ENCODE data around the gene CASK.

CASK gene

DNA sequence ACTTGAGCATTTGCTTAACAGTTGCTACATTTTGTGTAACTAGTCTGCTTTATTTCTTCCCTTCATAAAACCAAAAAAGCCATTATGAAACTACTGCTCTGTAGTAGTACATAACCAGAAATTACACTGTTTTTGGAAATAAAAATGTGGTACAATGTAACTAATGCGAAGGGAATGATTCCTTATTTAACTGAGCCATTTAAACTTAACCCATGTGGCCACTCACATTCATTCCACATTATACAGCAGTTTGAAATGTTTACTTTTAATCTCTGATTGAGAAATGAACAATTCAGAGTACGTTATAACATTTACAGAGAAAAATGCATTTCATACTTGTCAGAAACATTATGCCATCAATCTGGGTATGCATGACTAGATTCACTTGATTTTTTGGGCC, 382.0 kb downstream of the CASK start:
- TF ChIP-seq OSR1 (CRISPR knock-in tag; IDR thresholded peaks at IDR 0.05) (no peak), ESRRG (CRISPR knock-in tag; IDR thresholded peaks at IDR 0.05) (no peak)
- TF ChIP-seq, protein P1, sequence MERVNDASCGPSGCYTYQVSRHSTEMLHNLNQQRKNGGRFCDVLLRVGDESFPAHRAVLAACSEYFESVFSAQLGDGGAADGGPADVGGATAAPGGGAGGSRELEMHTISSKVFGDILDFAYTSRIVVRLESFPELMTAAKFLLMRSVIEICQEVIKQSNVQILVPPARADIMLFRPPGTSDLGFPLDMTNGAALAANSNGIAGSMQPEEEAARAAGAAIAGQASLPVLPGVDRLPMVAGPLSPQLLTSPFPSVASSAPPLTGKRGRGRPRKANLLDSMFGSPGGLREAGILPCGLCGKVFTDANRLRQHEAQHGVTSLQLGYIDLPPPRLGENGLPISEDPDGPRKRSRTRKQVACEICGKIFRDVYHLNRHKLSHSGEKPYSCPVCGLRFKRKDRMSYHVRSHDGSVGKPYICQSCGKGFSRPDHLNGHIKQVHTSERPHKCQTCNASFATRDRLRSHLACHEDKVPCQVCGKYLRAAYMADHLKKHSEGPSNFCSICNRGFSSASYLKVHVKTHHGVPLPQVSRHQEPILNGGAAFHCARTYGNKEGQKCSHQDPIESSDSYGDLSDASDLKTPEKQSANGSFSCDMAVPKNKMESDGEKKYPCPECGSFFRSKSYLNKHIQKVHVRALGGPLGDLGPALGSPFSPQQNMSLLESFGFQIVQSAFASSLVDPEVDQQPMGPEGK (CRISPR knock-in tag; IDR thresholded peaks at IDR 0.05; ENCODE audit: borderline replicate concordance) = no peak

DNA sequence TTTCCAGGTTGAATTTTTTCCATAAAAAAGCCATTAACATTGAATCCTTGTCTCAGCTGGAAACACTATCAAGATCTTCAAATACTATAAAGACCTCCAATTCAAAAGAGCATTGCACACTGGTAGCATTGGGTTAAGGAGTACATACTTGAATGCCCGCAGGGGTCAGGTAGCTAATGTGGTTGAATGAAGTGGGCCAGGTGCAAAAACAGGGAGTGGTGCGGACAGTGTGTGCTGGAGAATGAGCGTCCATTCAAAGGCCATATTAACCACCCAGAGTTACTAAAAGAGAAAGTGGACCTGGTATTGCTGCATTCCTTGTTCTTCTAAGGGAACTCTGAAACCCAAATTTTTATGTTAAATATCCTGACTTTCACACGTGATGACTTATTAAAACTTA, 384.6 kb downstream of the CASK start:
- ATAC-seq = no peak
- TF ChIP-seq, protein P2, sequence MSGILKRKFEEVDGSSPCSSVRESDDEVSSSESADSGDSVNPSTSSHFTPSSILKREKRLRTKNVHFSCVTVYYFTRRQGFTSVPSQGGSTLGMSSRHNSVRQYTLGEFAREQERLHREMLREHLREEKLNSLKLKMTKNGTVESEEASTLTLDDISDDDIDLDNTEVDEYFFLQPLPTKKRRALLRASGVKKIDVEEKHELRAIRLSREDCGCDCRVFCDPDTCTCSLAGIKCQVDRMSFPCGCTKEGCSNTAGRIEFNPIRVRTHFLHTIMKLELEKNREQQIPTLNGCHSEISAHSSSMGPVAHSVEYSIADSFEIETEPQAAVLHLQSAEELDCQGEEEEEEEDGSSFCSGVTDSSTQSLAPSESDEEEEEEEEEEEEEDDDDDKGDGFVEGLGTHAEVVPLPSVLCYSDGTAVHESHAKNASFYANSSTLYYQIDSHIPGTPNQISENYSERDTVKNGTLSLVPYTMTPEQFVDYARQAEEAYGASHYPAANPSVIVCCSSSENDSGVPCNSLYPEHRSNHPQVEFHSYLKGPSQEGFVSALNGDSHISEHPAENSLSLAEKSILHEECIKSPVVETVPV (CRISPR knock-in tag; IDR thresholded peaks at IDR 0.05) = no peak
- TF ChIP-seq CREB5 (CRISPR knock-in tag; IDR thresholded peaks at IDR 0.05; ENCODE audit: low read depth) = no peak

More for the DNA sequence above, 382.0 kb downstream of the CASK start:
- no peak for ATAC-seq

GRCh38 chrX:41530085-41530484, 393.3 kb downstream of the CASK start:
- TF ChIP-seq TCF4 (CRISPR knock-in tag; IDR thresholded peaks at IDR 0.05; ENCODE audit: borderline replicate concordance) (no peak), ZFP30 (CRISPR knock-in tag; IDR thresholded peaks at IDR 0.05) (no peak), SNAI2 (CRISPR knock-in tag; IDR thresholded peaks at IDR 0.05) (no peak), CREB5 (CRISPR knock-in tag; IDR thresholded peaks at IDR 0.05; ENCODE audit: low read depth) (no peak), ZNF8 (CRISPR knock-in tag; IDR thresholded peaks at IDR 0.05) (no peak), ZC3H10 (CRISPR knock-in tag; IDR thresholded peaks at IDR 0.05) (no peak), ZNF565 (CRISPR knock-in tag; conservative IDR thresholded peaks at IDR 0.05; ENCODE audit: low read depth) (no peak), OSR1 (CRISPR knock-in tag; IDR thresholded peaks at IDR 0.05) (no peak), BACH2 (CRISPR knock-in tag; IDR thresholded peaks at IDR 0.05; ENCODE audit: borderline replicate concordance) (no peak), TOX (CRISPR knock-in tag; IDR thresholded peaks at IDR 0.05; ENCODE audit: borderline replicate concordance) (no peak), PPARA (CRISPR knock-in tag; IDR thresholded peaks at IDR 0.05; ENCODE audit: borderline replicate concordance) (no peak), ISL1 (CRISPR knock-in tag; IDR thresholded peaks at IDR 0.05) (no peak), ARNTL (CRISPR knock-in tag; IDR thresholded peaks at IDR 0.05; ENCODE audit: borderline replicate concordance, low read depth) (no peak), ESRRG (CRISPR knock-in tag; IDR thresholded peaks at IDR 0.05) (no peak)
- TF ChIP-seq, protein P1 (CRISPR knock-in tag; IDR thresholded peaks at IDR 0.05; ENCODE audit: borderline replicate concordance) = no peak
- TF ChIP-seq, protein P3, sequence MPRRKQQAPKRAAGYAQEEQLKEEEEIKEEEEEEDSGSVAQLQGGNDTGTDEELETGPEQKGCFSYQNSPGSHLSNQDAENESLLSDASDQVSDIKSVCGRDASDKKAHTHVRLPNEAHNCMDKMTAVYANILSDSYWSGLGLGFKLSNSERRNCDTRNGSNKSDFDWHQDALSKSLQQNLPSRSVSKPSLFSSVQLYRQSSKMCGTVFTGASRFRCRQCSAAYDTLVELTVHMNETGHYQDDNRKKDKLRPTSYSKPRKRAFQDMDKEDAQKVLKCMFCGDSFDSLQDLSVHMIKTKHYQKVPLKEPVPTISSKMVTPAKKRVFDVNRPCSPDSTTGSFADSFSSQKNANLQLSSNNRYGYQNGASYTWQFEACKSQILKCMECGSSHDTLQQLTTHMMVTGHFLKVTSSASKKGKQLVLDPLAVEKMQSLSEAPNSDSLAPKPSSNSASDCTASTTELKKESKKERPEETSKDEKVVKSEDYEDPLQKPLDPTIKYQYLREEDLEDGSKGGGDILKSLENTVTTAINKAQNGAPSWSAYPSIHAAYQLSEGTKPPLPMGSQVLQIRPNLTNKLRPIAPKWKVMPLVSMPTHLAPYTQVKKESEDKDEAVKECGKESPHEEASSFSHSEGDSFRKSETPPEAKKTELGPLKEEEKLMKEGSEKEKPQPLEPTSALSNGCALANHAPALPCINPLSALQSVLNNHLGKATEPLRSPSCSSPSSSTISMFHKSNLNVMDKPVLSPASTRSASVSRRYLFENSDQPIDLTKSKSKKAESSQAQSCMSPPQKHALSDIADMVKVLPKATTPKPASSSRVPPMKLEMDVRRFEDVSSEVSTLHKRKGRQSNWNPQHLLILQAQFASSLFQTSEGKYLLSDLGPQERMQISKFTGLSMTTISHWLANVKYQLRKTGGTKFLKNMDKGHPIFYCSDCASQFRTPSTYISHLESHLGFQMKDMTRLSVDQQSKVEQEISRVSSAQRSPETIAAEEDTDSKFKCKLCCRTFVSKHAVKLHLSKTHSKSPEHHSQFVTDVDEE (CRISPR knock-in tag; IDR thresholded peaks at IDR 0.05) = no peak
- TF ChIP-seq, protein P4, sequence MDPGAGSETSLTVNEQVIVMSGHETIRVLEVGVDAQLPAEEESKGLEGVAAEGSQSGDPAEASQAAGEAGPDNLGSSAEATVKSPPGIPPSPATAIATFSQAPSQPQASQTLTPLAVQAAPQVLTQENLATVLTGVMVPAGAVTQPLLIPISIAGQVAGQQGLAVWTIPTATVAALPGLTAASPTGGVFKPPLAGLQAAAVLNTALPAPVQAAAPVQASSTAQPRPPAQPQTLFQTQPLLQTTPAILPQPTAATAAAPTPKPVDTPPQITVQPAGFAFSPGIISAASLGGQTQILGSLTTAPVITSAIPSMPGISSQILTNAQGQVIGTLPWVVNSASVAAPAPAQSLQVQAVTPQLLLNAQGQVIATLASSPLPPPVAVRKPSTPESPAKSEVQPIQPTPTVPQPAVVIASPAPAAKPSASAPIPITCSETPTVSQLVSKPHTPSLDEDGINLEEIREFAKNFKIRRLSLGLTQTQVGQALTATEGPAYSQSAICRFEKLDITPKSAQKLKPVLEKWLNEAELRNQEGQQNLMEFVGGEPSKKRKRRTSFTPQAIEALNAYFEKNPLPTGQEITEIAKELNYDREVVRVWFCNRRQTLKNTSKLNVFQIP (CRISPR knock-in tag; IDR thresholded peaks at IDR 0.05; ENCODE audit: borderline replicate concordance, low read depth) = no peak
- TF ChIP-seq, protein P2 (CRISPR knock-in tag; IDR thresholded peaks at IDR 0.05) = no peak
- ATAC-seq = no peak

All from SK-N-SH treated with all-trans-retinoic acid at 6 μM for 48 hours (cell line).